Ishikawa (cell line): ENCODE results near the gene TRMT61B.

ENCODE experiments used
- CEBPB ChIP-seq: IDR thresholded peaks from 2 replicates; pipeline ENCODE4 v1.6.1; 2012
- CREB1 ChIP-seq: IDR thresholded peaks from 2 replicates; pipeline ENCODE4 v1.6.1; 2012; ENCODE audit warnings: low read depth
- EGR1 ChIP-seq: IDR thresholded peaks from 2 replicates; pipeline ENCODE4 v1.6.1; 2012
- EP300 ChIP-seq: IDR thresholded peaks from 2 replicates; pipeline ENCODE4 v1.6.1; 2012; ENCODE audit warnings: borderline replicate concordance
- FOXM1 ChIP-seq: IDR thresholded peaks from 2 replicates; pipeline ENCODE4 v1.6.1; 2012; ENCODE audit warnings: low read depth, borderline replicate concordance
- MAX ChIP-seq: IDR thresholded peaks from 2 replicates; pipeline ENCODE4 v1.6.1; 2012
- NFIC ChIP-seq: IDR thresholded peaks from 2 replicates; pipeline ENCODE4 v1.6.1; 2012
- RAD21 ChIP-seq: IDR thresholded peaks from 2 replicates; pipeline ENCODE4 v1.6.1; 2012; ENCODE audit warnings: low read depth
- REST ChIP-seq: IDR thresholded peaks from 2 replicates; pipeline ENCODE4 v1.6.1; 2012; ENCODE audit warnings: low read depth, mild to moderate bottlenecking
- TAF1 ChIP-seq: IDR thresholded peaks from 2 replicates; pipeline ENCODE4 v1.6.1; 2012; ENCODE audit warnings: low read depth, mild to moderate bottlenecking
- TCF12 ChIP-seq: IDR thresholded peaks from 2 replicates; pipeline ENCODE4 v1.6.1; 2012; ENCODE audit warnings: low read depth
- TEAD4 ChIP-seq: IDR thresholded peaks from 2 replicates; pipeline ENCODE4 v1.6.1; 2012
- USF1 ChIP-seq: IDR thresholded peaks from 2 replicates; pipeline ENCODE4 v1.6.1; 2012
- YY1 ChIP-seq: IDR thresholded peaks from 2 replicates; pipeline ENCODE4 v1.6.1; 2012; ENCODE audit warnings: low read depth
- ZBTB7A ChIP-seq: IDR thresholded peaks from 2 replicates; pipeline ENCODE4 v1.6.1; 2012; ENCODE audit warnings: low read depth

TRMT61B gene

GRCh38 chr2:28824207-28824606, 45.9 kb downstream of the TRMT61B start:
- TF ChIP-seq TCF12 (no peak), MAX (no peak), ZBTB7A (no peak), TAF1 (no peak), NFIC (no peak), RAD21 (no peak), CEBPB (no peak), EP300 (no peak), CREB1 (no peak)

GRCh38 chr2:28822036-28822435, 48.1 kb downstream of the TRMT61B start:
- TF ChIP-seq USF1, result no peak
- no peak for TF ChIP-seq TAF1
- no peak for TF ChIP-seq FOXM1
- TF ChIP-seq CREB1, result no peak
- TF ChIP-seq MAX, result no peak
- no peak for TF ChIP-seq YY1
- no peak for TF ChIP-seq EP300
- TF ChIP-seq ZBTB7A, result no peak
- TF ChIP-seq NFIC, result no peak
- no peak for TF ChIP-seq REST
- no peak for TF ChIP-seq TCF12
- no peak for TF ChIP-seq TEAD4
- no peak for TF ChIP-seq EGR1
- no peak for TF ChIP-seq RAD21
- TF ChIP-seq CEBPB, result no peak

GRCh38 chr2:28821295-28821958, 48.7 kb downstream of the TRMT61B start:
- TF ChIP-seq YY1, result no peak
- no peak for TF ChIP-seq FOXM1
- TF ChIP-seq RAD21, result peak; percentile 69
- no peak for TF ChIP-seq EP300
- no peak for TF ChIP-seq TAF1
- no peak for TF ChIP-seq CEBPB
- TF ChIP-seq ZBTB7A, result no peak
- TF ChIP-seq NFIC, result no peak

GRCh38 chr2:28818053-28818452, 52.1 kb downstream of the TRMT61B start:
- TF ChIP-seq TAF1 (no peak), RAD21 (no peak), REST (no peak), TEAD4 (no peak), TCF12 (no peak), CREB1 (no peak), EP300 (no peak), CEBPB (no peak), FOXM1 (no peak), EGR1 (no peak), ZBTB7A (no peak), NFIC (no peak), USF1 (no peak), MAX (no peak), YY1 (no peak)

GRCh38 chr2:28810384-28811285, 59.5 kb downstream of the TRMT61B start, which contains the start of gene SPDYA:
Gene SPDYA, plus strand, starts transcription at chr2:28810834. Its CDS starts 5,181 bp downstream, at chr2:28816015.
- no peak for TF ChIP-seq EGR1
- no peak for TF ChIP-seq FOXM1
- no peak for TF ChIP-seq MAX
- TF ChIP-seq REST, result no peak
- no peak for TF ChIP-seq USF1
- TF ChIP-seq TAF1, result no peak
- TF ChIP-seq CEBPB, result no peak
- no peak for TF ChIP-seq NFIC
- TF ChIP-seq TEAD4, result no peak
- no peak for TF ChIP-seq EP300
- TF ChIP-seq CREB1, result no peak
- no peak for TF ChIP-seq TCF12
- no peak for TF ChIP-seq RAD21
- TF ChIP-seq ZBTB7A, result no peak
- no peak for TF ChIP-seq YY1
